K562 (cell line): Measurements from ENCODE around the gene MERTK. TPM values are rescaled to one million over a fixed set of nuclear protein-coding genes. Genes with fewer than 3 reads are reported as not detected.

Source experiments
- ATAC-seq: fragments of 200-7000 bp; cut with Tn5 transposase; 3 replicates; pipeline ENCODE4 v1.9.1; 2020; ENCODE audit warnings: moderate library complexity
- BruUV-seq: library from RNA; stranded (reverse); fragments of 400-500 nt; replicated peaks from 2 replicates; lab custom pipeline; 2021; lab: Mats Ljungman, UMichigan
- CTCF ChIA-PET: fragments of 300-600 bp; formaldehyde crosslinking; extraction: SDS; loops from one replicate; lab custom pipeline; 2021; ENCODE audit warnings: low intra/inter-chr PET ratio; lab: Yijun Ruan, JAX
- POLR2A ChIA-PET: fragments of 300-600, 350-650 bp; sonication (Branson Sonifier 250); formaldehyde crosslinking; extraction: SDS; loops from one replicate; lab custom pipeline; 2021; ENCODE audit warnings: antibody characterized with exemption, inconsistent platforms; lab: Yijun Ruan, JAX
- DNase-seq, 4 experiments: peaks; one replicate each; pipeline versions ENCODE4 v3.0.0 to v3.0.0-alpha.2; 2011 to 2018; ENCODE audit warnings: low spot score in 3 of 4, mixed read lengths in 3 of 4; ENCODE audit errors: extremely low read depth in 1 of 4
- FAIRE-seq: peaks from 2 replicates; lab custom pipeline; 2011; peaks lifted over from hg19 to GRCh38; lab: Jason Lieb, UNC
- H2AFZ ChIP-seq: 2 replicates; pipeline ENCODE4 v1.6.0; 2011; ENCODE audit warnings: low read depth, low read length, control low read depth, inconsistent platforms
- H3K27ac ChIP-seq: fragments of 200-600 bp; 3 replicates; pipeline ENCODE4 v1.8.0; 2011; ENCODE audit warnings: low read depth, mild to moderate bottlenecking, control low read depth, inconsistent platforms, low read length, moderate library complexity, mixed read lengths; ENCODE audit errors: extremely low read depth
- H3K27me3 ChIP-seq, 2 experiments: fragments of 300-600 bp in 1 of 2; 2 replicates in 1 of 2; 3 replicates in 1 of 2; pipeline versions ENCODE4 v1.6.0 to v1.8.0; 2011; ENCODE audit warnings: inconsistent platforms in 2 of 2, low read length in 2 of 2, mild to moderate bottlenecking in 1 of 2, mixed read lengths in 1 of 2, moderate library complexity in 1 of 2; ENCODE audit not compliant: control insufficient read depth in 2 of 2, insufficient read depth in 2 of 2
- H3K36me3 ChIP-seq: fragments of 300-600 bp; 3 replicates; pipeline ENCODE4 v1.8.0; 2011; ENCODE audit warnings: mild to moderate bottlenecking, low read length, inconsistent platforms; ENCODE audit not compliant: control insufficient read depth, insufficient read depth
- H3K4me1 ChIP-seq, 2 experiments: fragments of 200-600 bp in 1 of 2; replicated peaks in 1 of 2; 2 replicates in 1 of 2; 3 replicates in 1 of 2; pipeline versions ENCODE4 v1.5.1 to v1.8.0; 2011; ENCODE audit warnings: inconsistent platforms in 2 of 2, low read length in 2 of 2, mild to moderate bottlenecking in 1 of 2, mixed read lengths in 1 of 2, moderate library complexity in 1 of 2; ENCODE audit not compliant: control insufficient read depth in 2 of 2, insufficient read depth in 2 of 2
- H3K4me2 ChIP-seq: 2 replicates; pipeline ENCODE4 v1.6.1; 2011; ENCODE audit warnings: low read length, control low read depth, inconsistent platforms, mixed read lengths; ENCODE audit not compliant: insufficient read depth
- H3K4me3 ChIP-seq: fragments of 200-600 bp; sonication (generic), shearing (Covaris generic); 2 replicates; pipeline ENCODE4 v1.5.1; 2016; ENCODE audit warnings: control low read depth, inconsistent platforms
- H3K79me2 ChIP-seq: fragments of 200-600 bp; 3 replicates; pipeline ENCODE4 v1.8.0; 2011; ENCODE audit warnings: low read length, inconsistent platforms; ENCODE audit not compliant: control insufficient read depth, insufficient read depth
- H3K9ac ChIP-seq, 2 experiments: 2 replicates each; pipeline versions ENCODE4 v1.6.0 to v1.6.1; 2011; ENCODE audit warnings: low read depth in 2 of 2, low read length in 2 of 2, control low read depth in 1 of 2, inconsistent platforms in 1 of 2, mild to moderate bottlenecking in 1 of 2, mixed read lengths in 1 of 2; ENCODE audit not compliant: insufficient read depth in 1 of 2
- H3K9me1 ChIP-seq: one replicate; pipeline ENCODE4 v1.6.0; 2011; ENCODE audit warnings: inconsistent platforms, mild to moderate bottlenecking, low read length, moderate library complexity; ENCODE audit not compliant: control insufficient read depth, insufficient read depth
- H3K9me3 ChIP-seq: replicated peaks from 2 replicates; pipeline ENCODE4 v1.5.1; 2011; ENCODE audit warnings: low read depth, low read length, inconsistent platforms; ENCODE audit not compliant: control insufficient read depth, insufficient read depth
- H4K20me1 ChIP-seq: replicated peaks from 2 replicates; pipeline ENCODE4 v1.6.1; 2011; ENCODE audit warnings: low read length, inconsistent platforms, mixed read lengths; ENCODE audit not compliant: control insufficient read depth, insufficient read depth
- BACH1 ChIP-seq: fragments of 200-800 bp; sonication (Bioruptor generic); IDR thresholded peaks from 2 replicates; pipeline ENCODE4 v1.6.1; 2016; ENCODE audit warnings: missing genetic modification characterization, missing compliant biosample characterization
- E2F8 ChIP-seq: fragments of 450-650 bp; IDR thresholded peaks from 2 replicates; pipeline ENCODE4 v1.7.1; 2018; ENCODE audit warnings: mild to moderate bottlenecking, low read depth; ENCODE audit not compliant: partially characterized antibody
- ELF4 ChIP-seq: fragments of 450-650 bp; formaldehyde crosslinking; IDR thresholded peaks from 2 replicates; pipeline ENCODE4 v1.4.0; 2022; ENCODE audit warnings: missing genetic modification characterization
- KHSRP ChIP-seq: fragments of 450-650 bp; IDR thresholded peaks from 2 replicates; pipeline ENCODE4 v1.6.1; 2017
- RAD51 ChIP-seq: fragments of 450-650 bp; IDR thresholded peaks from 2 replicates; pipeline ENCODE4 v1.7.1; 2016; ENCODE audit warnings: low read depth, mild to moderate bottlenecking, borderline replicate concordance
- RREB1 ChIP-seq: fragments of 250-450 bp; sonication (Bioruptor Pico); IDR thresholded peaks from 2 replicates; pipeline ENCODE4 v1.4.0; 2020
- TOE1 ChIP-seq, 2 experiments: fragments of 450-650 bp in 1 of 2; sonication (generic) in 1 of 2; formaldehyde crosslinking in 1 of 2; IDR thresholded peaks; 2 replicates each; pipeline versions ENCODE4 v1.7.1 to v1.8.0; 2016 to 2022; ENCODE audit warnings: borderline replicate concordance in 2 of 2, mild to moderate bottlenecking in 2 of 2, antibody characterized with exemption in 1 of 2, inconsistent platforms in 1 of 2, low read depth in 1 of 2, missing genetic modification reagents in 1 of 2, moderate library complexity in 1 of 2
- WGBS: fragments of 100-300 bp; shearing (Covaris generic); methylation state at CpG from one replicate; pipeline ENCODE4 v1.1.6; 2016; ENCODE audit warnings: low coverage, mixed read lengths; ENCODE audit not compliant: insufficient coverage; ENCODE audit errors: missing lambda C conversion rate; 5-methylcytosine and 5-hydroxymethylcytosine counted together
- in situ Hi-C: fragments of 300-500 bp; cut with MboI; formaldehyde crosslinking; loops from 4 replicates; pipeline ENCODE4 v1.15.0; 2018; ENCODE audit warnings: inconsistent platforms, mixed read lengths
- intact Hi-C: fragments of 100-400 bp; cut with micrococcal nuclease; formaldehyde crosslinking; loops from 2 replicates; pipeline ENCODE4 v1.14.2; 2022
- polyA plus RNA-seq, 8 experiments: library from polyadenylated mRNA; depleted of rRNA in 4 of 8; stranded (reverse) in 5 of 8; unstranded in 3 of 8; fragments of >200 nt; fragmentation: Nextera tagmentation in 2 of 8; fragmentation: Illumina TruSeq in 1 of 8; extraction: Ambion mirVana in 2 of 8; extraction: Trizol in 1 of 8; gene quantifications; 2 replicates each; pipeline versions ENCODE4 v1.2.1 to v1.2.3, GENCODE V29; 2011 to 2014; ENCODE audit warnings: inconsistent platforms in 1 of 8, missing spikeins in 1 of 8
- total RNA-seq, 7 experiments: library from RNA; depleted of rRNA in 6 of 7; stranded (reverse); fragments of >200 nt in 6 of 7; fragmentation: Illumina TruSeq in 2 of 7; extraction: Trizol in 2 of 7; gene quantifications; 2 replicates each; pipeline versions ENCODE4 v1.2.1 to v1.2.3, GENCODE V29; 2011 to 2021; ENCODE audit warnings: low replicate concordance in 1 of 7

Gene MERTK
- total and polyA plus RNA-seq, 9 of the 15 experiments (the other 6 are each of a cell fraction or from before 2014, with no cell fraction given) = 0.23 to 1.6 (median 0.74) TPM

- TF ChIP-seq ELF4 (no peak), BACH1 (no peak)
Observed at GRCh38 chr2:112006076-112006410, 107.6 kb downstream of the MERTK start (continued).

GRCh38 chr2:112007493-112007892 lies 109.1 kb downstream of the MERTK start:
- WGBS = 61% methylated on average over 2 of the region's 2 CpGs
- POLR2A ChIA-PET = interaction anchor here (0.7 kb wide), 1 partner anchor 104 kb away, joined by 3 read pairs; no protein-coding TSS in a partner anchor

More at GRCh38 chr2:112007493-112007892, 109.1 kb downstream of the MERTK start:
- ATAC-seq (no peak), DNase-seq (no peak), FAIRE-seq (no peak)
- CTCF ChIA-PET = no interaction called here
- Histone ChIP-seq H3K36me3 (no peaks in the 10 kb centered on the region), H3K27me3 (no peaks in the 10 kb centered on the region; a peak in 1 of 5 replicates), H3K4me2 (no peak overlapping the region), H2AFZ (no peak overlapping the region), H3K9me1 (no peaks in the 10 kb centered on the region), H3K4me1 (peaks cover 3 to 9% of the 10 kb centered on the region in 2 experiments; a peak in 3 of 5 replicates), H3K9ac (no peak overlapping the region), H3K27ac (no peak overlapping the region), H3K4me3 (no peak overlapping the region), H3K9me3 (no peaks in the 10 kb centered on the region), H3K79me2 (no peaks in the 10 kb centered on the region), H4K20me1 (no peaks in the 10 kb centered on the region)
- no TSS peak for BruUV-seq
- intact Hi-C loops (no loop called here), in situ Hi-C loops (no loop called here)
- TF ChIP-seq TOE1 (IDR thresholded peaks at IDR 0.05; ENCODE audit: borderline replicate concordance) = no peak
- no peak for TF ChIP-seq TOE1 (CRISPR knock-in tag; IDR thresholded peaks at IDR 0.05; ENCODE audit: borderline replicate concordance, low read depth)
- TF ChIP-seq KHSRP = no peak
- no peak for TF ChIP-seq RREB1
- TF ChIP-seq RAD51 = no peak
- TF ChIP-seq E2F8 = no peak
